ENCODE results near the gene ZCCHC4. TPM values are rescaled to one million over a fixed set of nuclear protein-coding genes. Genes with fewer than 3 reads are reported as not detected.

ZCCHC4 gene
- 8.1 and 11.7 TPM in 2 replicates for total RNA-seq (2012; rRNA removed)
- polyA plus RNA-seq (2012; rRNA removed), result 6.2 and 7.9 TPM in 2 replicates
- 1.2 and 1.4 TPM in 2 replicates for polyA plus RNA-seq (2012; cell fraction: cytosol; rRNA removed)
- polyA plus RNA-seq (2012; cell fraction: nucleus; rRNA removed; ENCODE audit: low replicate concordance), result 5.7 and 30.6 TPM in 2 replicates
- Bru-seq, nascent RNA, result percentile 62 among the genes with signal in this experiment
- percentile 56 among the genes with signal in this experiment for BruChase-seq, experiment 1, labeled RNA remaining after a 6-hour chase
- percentile 62 among the genes with signal in this experiment for BruChase-seq, experiment 2, labeled RNA remaining after a 2-hour chase
- long read RNA-seq, transcript ZCCHC4-201 (13 exons, 2,785 nt), result major isoform, 7 of 15 reads
- long read RNA-seq, partial matches to known transcripts, result 3 of 15 reads
- long read RNA-seq, other reads (novel, unspliced or antisense), result 4 of 15 reads

- peak within 1 kb of the TSS; percentile 23; the same call in 1 of the 2 replicates for H2BK120ac ChIP-seq (ENCODE audit: low read depth, low read length)
- peaks cover 3 to 17% of the 10 kb centered on the region in 2 experiments for H3K79me1 ChIP-seq (ENCODE audit: low read depth in 1 of 2, low read length in 2 of 2)
- H3K23ac ChIP-seq (ENCODE audit: low read depth, low read length), result peak within 1 kb of the TSS; percentile 88
- H2BK15ac ChIP-seq (ENCODE audit: low read depth, low read length), result no peak within 1 kb of the TSS
- peak within 1 kb of the TSS; percentile 87 for H2AK9ac ChIP-seq (replicated peaks; ENCODE audit: low read depth, low read length, poor library complexity)
- H4K91ac ChIP-seq (ENCODE audit: insufficient read depth, low read depth, low read length), result peak within 1 kb of the TSS; percentile 82
- H3K14ac ChIP-seq (replicated peaks; ENCODE audit: low read depth, low read length), result peak within 1 kb of the TSS; percentile 39
- DNase-seq (peak; percentile 90), ATAC-seq (ENCODE audit: low read depth) (peak; percentile 100)
- no peaks in the 10 kb centered on the region; the same call in 1 of the 2 replicates for H3K9me1 ChIP-seq (ENCODE audit: insufficient read depth, low read length)
- peaks cover 9% of the 10 kb centered on the region for H3K4me1 ChIP-seq (ENCODE audit: control insufficient read depth, insufficient read depth, low read length)
- intact Hi-C loops (cut with micrococcal nuclease) (loop anchor here (1.0 to 2.0 kb wide), 3 partner anchors 54 to 152 kb away; partner anchors contain the start of genes PI4K2B and SEPSECS), dilution Hi-C loops (cut with HindIII; ENCODE audit: low sequenced_read_pairs, unreplicated experiment) (no loop called here), in situ Hi-C loops (cut with MboI; ENCODE audit: low sequenced_read_pairs) (no loop called here)
- WGBS, 2 experiments (ENCODE audit: extremely low coverage in 2 of 2, insufficient read length in 1 of 2), result 0% methylated on average over 11 of the region's 40 CpGs; no CpG with 5 or more reads in 1 of the 2 experiments
- peak within 1 kb of the TSS; percentile 98 for H2AFZ ChIP-seq (replicated peaks; ENCODE audit: low read length, poor library complexity)
- H3K18ac ChIP-seq (ENCODE audit: low read depth, low read length), result no peak within 1 kb of the TSS; the same call in 1 of the 2 replicates
- H2BK20ac ChIP-seq (ENCODE audit: low read depth, low read length), result no peak within 1 kb of the TSS
- H3K4ac ChIP-seq (ENCODE audit: low read depth, low read length), result peak within 1 kb of the TSS; percentile 83
- peak within 1 kb of the TSS; percentile 64; the same call in 1 of the 2 replicates for H3K56ac ChIP-seq (ENCODE audit: extremely low read depth, insufficient read depth, low read length)
- no peaks in the 10 kb centered on the region for H3K9me3 ChIP-seq (ENCODE audit: control insufficient read depth, insufficient read depth, low read length)
- ChIA-PET POLR2A (ENCODE audit: unreplicated experiment) (no interaction called here), CTCF (interaction anchor here (0.5 to 1.8 kb wide), 30 partner anchors 8 to 1168 kb away, joined by 3 to 18 read pairs (median 4); partner anchors contain the start of gene ANAPC4)
- H3K36me3 ChIP-seq (ENCODE audit: control insufficient read depth, insufficient read depth, low read length), result no peaks in the 10 kb centered on the region; the same call in 1 of the 2 replicates
- H3K9ac ChIP-seq (ENCODE audit: low read depth, low read length), result peak within 1 kb of the TSS; percentile 85
- H2AK5ac ChIP-seq (ENCODE audit: low read depth, low read length), result peak within 1 kb of the TSS; percentile 36
- H3K4me3 ChIP-seq (ENCODE audit: insufficient read depth, low read depth, low read length), result peak within 1 kb of the TSS; percentile 79
- peak within 1 kb of the TSS; percentile 80 for H4K5ac ChIP-seq (ENCODE audit: low read depth, low read length)
- peak within 1 kb of the TSS; percentile 64 for H2BK5ac ChIP-seq (ENCODE audit: low read depth, low read length, poor library complexity, severe bottlenecking)
- H3K4me2 ChIP-seq (ENCODE audit: low read depth, low read length), result peak within 1 kb of the TSS; percentile 62
- H4K8ac ChIP-seq (ENCODE audit: low read depth in 2 of 2, low read length in 2 of 2), result peak within 1 kb of the TSS; percentile 83 to 98
- H3K27me3 ChIP-seq (ENCODE audit: control insufficient read depth, insufficient read depth, low read length), result no peaks in the 10 kb centered on the region
- H3K27ac ChIP-seq (ENCODE audit: insufficient read depth, low read length), result peak within 1 kb of the TSS; percentile 76
- no peaks in the 10 kb centered on the region for H4K20me1 ChIP-seq (ENCODE audit: insufficient read depth, low read length)
- BruUV-seq (replicated peaks), result no TSS peak
- TF ChIP-seq MAFK (IDR thresholded peaks at IDR 0.05; ENCODE audit: low read depth, low read length) (no peak), POLR2A (IDR thresholded peaks at IDR 0.05; ENCODE audit: low read depth, low read length) (peak; percentile 63; the same call in 1 of the 2 replicates), USF2 (IDR thresholded peaks at IDR 0.05; ENCODE audit: low read depth, low read length) (no peak), RFX5 (IDR thresholded peaks at IDR 0.05; ENCODE audit: low read depth, low read length) (no peak), CTCF (conservative IDR thresholded peaks at IDR 0.05; ENCODE audit: low read depth, low read length) (peak; percentile 100; the same call in 1 of the 2 replicates), CEBPB (IDR thresholded peaks at IDR 0.05; ENCODE audit: low read depth, low read length) (no peak), NFE2L2 (IDR thresholded peaks at IDR 0.05; ENCODE audit: low read depth, low read length) (no peak), MAZ (IDR thresholded peaks at IDR 0.05; ENCODE audit: borderline replicate concordance, low read depth, low read length) (peak; percentile 98), SMC3 (IDR thresholded peaks at IDR 0.05; ENCODE audit: low read depth, low read length) (peak; percentile 46), ELK1 (IDR thresholded peaks at IDR 0.05; ENCODE audit: borderline replicate concordance, low read depth, low read length) (no peak), FOS (IDR thresholded peaks at IDR 0.05; ENCODE audit: low read depth, low read length) (no peak), RAD21 (IDR thresholded peaks at IDR 0.05; ENCODE audit: low read length) (peak; percentile 46)
These were observed at the start of gene ZCCHC4 for GRCh38 chr4:25312496-25313200. ZCCHC4 (plus strand) TSS chr4:25312774; CDS start chr4:25312810, 36 bp downstream.

Measured in IMR-90 (cell line).